ENCODE data around the gene MYL11. TPM values are rescaled to one million over a fixed set of nuclear protein-coding genes. Genes with fewer than 3 reads are reported as not detected.

MYL11 gene
- total RNA-seq, 2 experiments from 2014 or later = 1.0 TPM; not detected in 1

DNA sequence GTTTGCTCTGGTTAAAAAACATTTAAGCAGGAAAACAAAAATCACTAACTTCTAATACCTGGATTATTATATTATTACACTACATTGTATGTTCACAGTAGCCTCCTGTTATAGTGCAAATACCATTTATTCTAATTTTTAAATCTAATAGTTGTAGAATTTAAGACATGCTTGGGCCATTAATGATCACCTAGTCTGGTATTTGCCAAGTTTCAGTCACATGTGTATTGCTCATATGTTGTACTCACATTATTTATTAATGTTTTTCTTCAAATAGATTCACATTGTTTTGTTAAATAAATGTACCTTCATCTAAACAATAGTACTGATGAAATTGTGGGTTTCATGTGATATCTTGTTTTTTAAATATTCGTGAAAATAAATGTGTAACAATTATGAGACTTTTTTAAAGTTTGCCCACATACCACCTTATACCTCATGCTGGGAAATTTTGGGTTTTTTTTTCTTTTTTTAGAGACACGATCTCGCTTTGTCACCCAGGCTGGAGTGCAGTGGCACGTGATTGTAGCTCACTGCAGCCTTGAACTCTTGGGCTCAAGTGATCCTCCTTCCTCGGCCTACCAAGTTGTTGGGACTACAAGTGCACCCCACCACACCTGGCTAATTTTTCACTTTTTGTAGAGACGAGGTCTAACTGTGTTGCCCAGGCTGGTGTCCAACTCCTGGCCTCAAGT, 38.7 kb downstream of the MYL11 start:
- Mint-ChIP-seq H3K4me1 (peaks cover 43% of the 10 kb centered on the region), H3K27me3 (no peaks in the 10 kb centered on the region), H3K36me3 (peaks cover 14% of the 10 kb centered on the region), H3K4me3 (no peak overlapping the region), H3K9me3 (ENCODE audit: low read depth) (no peaks in the 10 kb centered on the region), H3K27ac (no peak overlapping the region)
- CTCF ChIA-PET = interaction anchor here (1.1 kb wide), 1 partner anchor 17 kb away, joined by 3 read pairs; the partner anchor contains the start of gene DCTPP1
- no peak for ATAC-seq
- no peak for DNase-seq

- Mint-ChIP-seq H3K4me3 (no peak overlapping the region), H3K36me3 (peaks cover 16% of the 10 kb centered on the region), H3K9me3 (ENCODE audit: low read depth) (no peaks in the 10 kb centered on the region), H3K4me1 (peaks cover 41% of the 10 kb centered on the region), H3K27me3 (no peaks in the 10 kb centered on the region), H3K27ac (no peak overlapping the region)
- ATAC-seq (no peak), DNase-seq (no peak)
- CTCF ChIA-PET = interaction anchor here (0.9 to 1.1 kb wide), 2 partner anchors 16 to 19 kb away, joined by 3 read pairs; partner anchors contain the start of gene DCTPP1
These were observed 39.6 kb downstream of the MYL11 start for GRCh38 chr16:30414159-30414558.

GRCh38 chr16:30416047-30416603, 41.5 kb downstream of the MYL11 start:
- Mint-ChIP-seq H3K9me3 (ENCODE audit: low read depth) (no peaks in the 10 kb centered on the region), H3K4me1 (peaks cover 35% of the 10 kb centered on the region), H3K36me3 (peaks cover 20% of the 10 kb centered on the region), H3K27me3 (no peaks in the 10 kb centered on the region), H3K4me3 (no peak overlapping the region), H3K27ac (no peak overlapping the region)
- CTCF ChIA-PET = interaction anchor here (0.8 to 1.7 kb wide), 5 partner anchors 8 to 213 kb away, joined by 3 to 6 read pairs (median 3); partner anchors contain the start of genes DCTPP1 and ZNF771
- DNase-seq (no peak), ATAC-seq (no peak)

GRCh38 chr16:30416624-30417528, 42.3 kb downstream of the MYL11 start:
- Mint-ChIP-seq H3K27ac (peak overlapping the region; percentile 14), H3K36me3 (peaks cover 24% of the 10 kb centered on the region), H3K4me3 (peak overlapping the region; percentile 46), H3K4me1 (peaks cover 36% of the 10 kb centered on the region), H3K9me3 (ENCODE audit: low read depth) (no peaks in the 10 kb centered on the region), H3K27me3 (no peaks in the 10 kb centered on the region)
- ATAC-seq = no peak
- CTCF ChIA-PET = interaction anchor here (0.7 to 3.8 kb wide), 19 partner anchors 7 to 325 kb away, joined by 3 to 33 read pairs (median 5); partner anchors contain the start of genes DCTPP1, PRR14, SEPTIN1 and TBC1D10B
- DNase-seq = no peak

DNA sequence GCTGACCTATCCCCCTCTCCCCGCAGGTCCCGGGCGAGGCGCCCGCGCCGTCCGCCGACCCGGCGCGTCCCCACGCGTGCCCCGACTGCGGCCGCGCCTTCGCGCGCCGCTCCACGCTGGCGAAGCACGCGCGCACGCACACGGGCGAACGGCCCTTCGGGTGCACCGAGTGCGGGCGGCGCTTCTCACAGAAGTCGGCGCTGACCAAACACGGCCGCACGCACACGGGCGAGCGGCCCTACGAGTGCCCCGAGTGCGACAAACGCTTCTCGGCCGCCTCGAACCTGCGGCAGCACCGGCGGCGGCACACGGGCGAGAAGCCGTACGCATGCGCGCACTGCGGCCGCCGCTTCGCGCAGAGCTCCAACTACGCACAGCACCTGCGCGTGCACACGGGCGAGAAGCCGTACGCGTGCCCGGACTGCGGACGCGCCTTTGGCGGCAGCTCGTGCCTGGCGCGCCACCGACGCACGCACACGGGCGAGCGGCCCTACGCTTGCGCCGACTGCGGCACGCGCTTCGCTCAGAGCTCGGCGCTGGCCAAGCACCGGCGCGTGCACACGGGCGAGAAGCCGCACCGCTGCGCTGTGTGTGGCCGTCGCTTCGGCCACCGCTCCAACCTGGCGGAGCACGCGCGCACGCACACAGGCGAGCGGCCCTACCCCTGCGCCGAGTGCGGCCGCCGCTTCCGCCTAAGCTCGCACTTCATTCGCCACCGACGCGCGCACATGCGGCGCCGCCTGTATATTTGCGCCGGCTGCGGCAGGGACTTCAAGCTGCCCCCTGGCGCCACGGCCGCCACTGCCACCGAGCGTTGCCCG, 43.1 kb downstream of the MYL11 start:
- ATAC-seq (peak; percentile 91), DNase-seq (peak; percentile 93)
- H3K36me3 Mint-ChIP-seq = peaks cover 24% of the 10 kb centered on the region
- peaks cover 31% of the 10 kb centered on the region for H3K4me1 Mint-ChIP-seq
- H3K27ac Mint-ChIP-seq = peak overlapping the region; percentile 48
- H3K4me3 Mint-ChIP-seq = peak overlapping the region; percentile 64
- CTCF ChIA-PET = interaction anchor here (0.6 to 3.8 kb wide), 22 partner anchors 8 to 326 kb away, joined by 3 to 33 read pairs (median 5); partner anchors contain the start of genes DCTPP1, PRR14, SEPTIN1 and TBC1D10B
- H3K27me3 Mint-ChIP-seq = no peaks in the 10 kb centered on the region
- H3K9me3 Mint-ChIP-seq (ENCODE audit: low read depth) = no peaks in the 10 kb centered on the region

DNA sequence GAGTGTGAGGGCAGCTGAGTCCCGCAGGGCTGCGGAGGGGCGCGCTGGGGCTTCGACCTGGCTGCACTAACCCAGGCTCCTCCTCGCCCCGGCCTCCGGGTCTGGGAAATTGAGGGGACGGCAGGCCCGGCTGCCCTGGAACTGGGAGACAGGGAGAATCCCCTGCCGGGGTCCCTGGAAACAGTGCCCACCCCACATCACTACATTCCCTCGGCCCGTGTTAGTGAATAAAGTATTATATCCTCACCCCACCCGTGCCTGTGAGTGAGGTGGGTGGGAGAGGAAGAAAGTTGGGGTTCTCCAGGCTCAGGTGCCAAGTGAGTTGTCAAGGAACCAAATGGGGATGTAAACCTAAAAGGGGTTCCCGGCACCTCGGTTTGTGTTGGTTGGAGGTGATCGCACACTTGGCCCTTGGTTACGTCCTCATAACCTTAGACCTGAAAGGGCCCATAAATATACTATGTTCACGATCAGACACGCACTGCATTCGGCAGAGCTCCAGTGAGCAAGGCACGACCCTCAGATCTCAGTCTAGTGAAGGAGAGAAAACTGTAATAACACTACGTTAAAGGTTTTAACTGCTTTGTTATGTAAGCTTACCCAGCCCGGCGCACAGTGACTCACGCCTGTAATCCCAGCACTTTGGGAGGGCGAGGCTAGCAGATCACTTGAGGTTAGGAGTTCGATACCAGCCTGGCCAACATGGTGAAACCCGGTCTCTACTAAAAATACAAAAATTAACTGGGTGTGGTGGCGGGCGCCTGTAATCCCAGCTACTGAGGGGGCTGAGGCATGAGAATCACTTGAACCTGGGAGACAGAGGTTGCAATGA, 44.0 kb downstream of the MYL11 start:
- no peak for ATAC-seq
- Mint-ChIP-seq H3K27ac (peak overlapping the region; percentile 73), H3K4me3 (peak overlapping the region; percentile 52), H3K36me3 (peaks cover 25% of the 10 kb centered on the region), H3K27me3 (no peaks in the 10 kb centered on the region), H3K9me3 (ENCODE audit: low read depth) (no peaks in the 10 kb centered on the region), H3K4me1 (peaks cover 30% of the 10 kb centered on the region)
- CTCF ChIA-PET = interaction anchor here (0.6 to 3.8 kb wide), 21 partner anchors 9 to 327 kb away, joined by 3 to 33 read pairs (median 5); partner anchors contain the start of genes DCTPP1, PRR14, SEPTIN1 and TBC1D10B
- no peak for DNase-seq

- ATAC-seq (no peak), DNase-seq (no peak)
- peaks cover 34% of the 10 kb centered on the region for H3K36me3 Mint-ChIP-seq
- H3K27ac Mint-ChIP-seq = no peak overlapping the region
- no peaks in the 10 kb centered on the region for H3K9me3 Mint-ChIP-seq (ENCODE audit: low read depth)
- H3K4me1 Mint-ChIP-seq = peaks cover 24% of the 10 kb centered on the region
- CTCF ChIA-PET = interaction anchor here (1.5 to 3.8 kb wide), 2 partner anchors 12 to 194 kb away, joined by 3 to 32 read pairs; no protein-coding TSS in a partner anchor
- H3K4me3 Mint-ChIP-seq = no peak overlapping the region
- H3K27me3 Mint-ChIP-seq = no peaks in the 10 kb centered on the region
These were observed 46.4 kb downstream of the MYL11 start for GRCh38 chr16:30421010-30421409.

Other genes starting within 250 kb of the MYL11 start
- 1,000 to 10,000 TPM; 1,639 to 1,875 TPM for gene CORO1A, start 191.2 kb upstream of the MYL11 start, total RNA-seq
- gene BOLA2B, start 181.1 kb upstream of the MYL11 start, total RNA-seq = 100 to 1,000 TPM; 210 to 238 TPM
- gene SLX1A, start 180.9 kb upstream of the MYL11 start, total RNA-seq = 100 to 1,000 TPM; 109 to 121 TPM
- 10 to 100 TPM; 23.4 to 29.6 TPM for gene SULT1A3, start 175.5 kb upstream of the MYL11 start, total RNA-seq
- 10 to 100 TPM; 12.8 to 23.8 TPM for gene NPIPB13, start 126.3 kb upstream of the MYL11 start, total RNA-seq
- 10 to 100 TPM; 70.0 to 94.9 TPM for gene CD2BP2, start 19.5 kb upstream of the MYL11 start, total RNA-seq
- 10 to 100 TPM; 84.1 to 87.3 TPM for gene TBC1D10B, start 4.3 kb upstream of the MYL11 start, total RNA-seq
- gene SEPTIN1, start 7.8 kb downstream of the MYL11 start, total RNA-seq = 100 to 1,000 TPM; 259 to 278 TPM
- gene ZNF48, start 20.6 kb downstream of the MYL11 start, total RNA-seq = 10 to 100 TPM; 13.7 to 15.6 TPM
- 1 to 10 TPM; 4.9 to 5.4 TPM for gene ZNF771, start 32.8 kb downstream of the MYL11 start, total RNA-seq
- gene DCTPP1, start 55.2 kb downstream of the MYL11 start, total RNA-seq = 100 to 1,000 TPM in 1 of 2 experiments, 10 to 100 TPM in 1; 72.0 to 108 TPM
- gene SEPHS2, start 71.1 kb downstream of the MYL11 start, total RNA-seq = 10 to 100 TPM; 63.3 to 92.9 TPM
- 100 to 1,000 TPM; 566 to 685 TPM for gene ITGAL, start 97.9 kb downstream of the MYL11 start, total RNA-seq
- 10 to 100 TPM in 1 of 2 experiments, 1 to 10 TPM in 1; 6.2 to 10.3 TPM for gene ZNF768, start 151.8 kb downstream of the MYL11 start, total RNA-seq
- 10 to 100 TPM; 11.3 to 13.2 TPM for gene ZNF747, start 160.1 kb downstream of the MYL11 start, total RNA-seq
- 10 to 100 TPM; 14.0 to 15.6 TPM for gene ZNF764, start 183.6 kb downstream of the MYL11 start, total RNA-seq
- 10 to 100 TPM; 14.5 to 14.7 TPM for gene ZNF688, start 196.9 kb downstream of the MYL11 start, total RNA-seq
- 10 to 100 TPM; 18.9 to 21.2 TPM for gene ZNF785, start 210.9 kb downstream of the MYL11 start, total RNA-seq
- 10 to 100 TPM; 12.2 to 15.3 TPM for gene ZNF689, start 235.6 kb downstream of the MYL11 start, total RNA-seq